ES-I3 (cell line): Measurements from ENCODE around the gene CLASP1.

ENCODE experiments used
- H3K36me3 ChIP-seq: 2 replicates; pipeline ENCODE4 v1.6.1; 2013; ENCODE audit warnings: mild to moderate bottlenecking, low read length, control low read depth, moderate library complexity; ENCODE audit not compliant: insufficient read depth
- H3K4me1 ChIP-seq: 2 replicates; pipeline ENCODE4 v1.6.1; 2013; ENCODE audit warnings: mild to moderate bottlenecking, control low read depth, low read length; ENCODE audit not compliant: insufficient read depth
- H3K9ac ChIP-seq: 2 replicates; pipeline ENCODE4 v1.6.1; 2013; ENCODE audit warnings: low read depth, mild to moderate bottlenecking, low read length, moderate library complexity
- H3K9me3 ChIP-seq: 2 replicates; pipeline ENCODE4 v1.6.1; 2013; ENCODE audit warnings: mild to moderate bottlenecking, low read length, moderate library complexity; ENCODE audit not compliant: control insufficient read depth, insufficient read depth

CLASP1 gene

DNA sequence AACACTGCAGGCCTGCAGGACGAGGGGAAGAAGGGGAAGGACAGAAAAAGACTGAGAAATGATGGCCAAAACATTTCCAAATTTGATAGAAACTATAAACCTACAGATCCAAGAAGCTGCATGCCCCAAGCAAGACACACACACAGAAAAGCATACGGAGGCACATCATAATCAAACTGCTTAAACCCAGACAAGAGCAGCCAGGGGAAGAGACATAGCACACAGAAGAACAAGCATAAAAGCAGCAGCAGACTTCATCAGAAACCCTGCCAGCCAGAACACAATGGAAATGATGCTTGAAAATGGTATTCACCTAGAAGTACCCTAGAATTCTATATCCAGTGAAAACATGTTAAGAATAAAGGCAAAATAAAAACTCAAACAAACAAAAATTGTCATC is 175.8 kb downstream of the CLASP1 start:
- Histone ChIP-seq H3K36me3 (peaks cover 8% of the 10 kb centered on the region), H3K9ac (no peak overlapping the region), H3K9me3 (no peaks in the 10 kb centered on the region), H3K4me1 (peaks cover 19% of the 10 kb centered on the region)

DNA sequence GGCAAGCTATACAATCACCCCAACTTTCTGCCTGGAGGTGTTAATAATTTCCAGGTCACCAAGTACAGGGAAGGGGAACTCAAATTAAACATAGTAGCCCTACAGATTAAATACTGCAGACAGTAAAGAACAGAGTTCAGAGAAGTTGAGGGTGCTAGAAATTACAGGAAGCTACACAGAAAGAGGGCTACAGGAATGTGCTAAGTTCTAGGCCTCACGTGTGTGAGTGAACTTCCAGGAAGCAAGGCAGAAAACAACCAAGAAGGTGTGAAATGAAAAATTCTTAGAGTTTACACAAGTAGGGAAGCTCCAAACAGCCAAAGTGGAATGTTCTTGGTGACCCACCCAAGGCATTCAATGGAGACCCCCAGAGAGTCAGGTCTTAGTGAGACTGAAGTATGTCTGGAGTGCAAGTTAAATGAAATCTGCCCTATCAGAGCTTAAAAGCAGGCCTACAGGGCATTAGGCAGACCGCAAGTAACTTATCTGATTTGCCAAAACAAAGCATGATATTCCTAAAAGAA is 176.7 kb downstream of the CLASP1 start:
- Histone ChIP-seq H3K9me3 (no peaks in the 10 kb centered on the region), H3K36me3 (peaks cover 8% of the 10 kb centered on the region), H3K9ac (no peak overlapping the region), H3K4me1 (peaks cover 19% of the 10 kb centered on the region)

- H3K4me1 ChIP-seq: peaks cover 19% of the 10 kb centered on the region
Measured at GRCh38 chr2:121471532-121472469, 177.5 kb downstream of the CLASP1 start.

DNA sequence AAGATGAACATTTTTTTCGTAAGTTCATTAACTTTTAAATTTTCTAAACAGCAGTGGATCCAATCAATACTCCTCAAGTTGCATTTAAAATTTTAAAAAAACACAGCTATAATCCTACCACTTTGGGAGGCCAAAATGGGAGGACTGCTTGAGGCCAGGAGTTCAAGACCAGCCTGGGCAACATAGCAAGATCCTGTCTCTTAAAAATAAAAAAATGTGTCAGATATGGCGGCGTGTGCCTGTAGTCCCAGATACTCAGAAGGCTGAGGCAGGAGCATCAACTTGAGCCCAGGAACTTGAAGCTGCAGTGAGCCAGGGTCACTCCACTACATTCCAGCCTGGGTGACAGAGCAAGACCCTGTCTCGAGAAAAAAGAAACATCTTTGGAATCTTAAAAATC is 178.3 kb downstream of the CLASP1 start:
- peaks cover 19% of the 10 kb centered on the region for H3K4me1 ChIP-seq
- no peak overlapping the region for H3K9ac ChIP-seq
- H3K36me3 ChIP-seq: peaks cover 8% of the 10 kb centered on the region
- no peaks in the 10 kb centered on the region for H3K9me3 ChIP-seq

More at GRCh38 chr2:121471532-121472469, 177.5 kb downstream of the CLASP1 start:
- H3K9me3 ChIP-seq: no peaks in the 10 kb centered on the region
- no peak overlapping the region for H3K9ac ChIP-seq
- peaks cover 8% of the 10 kb centered on the region for H3K36me3 ChIP-seq

DNA sequence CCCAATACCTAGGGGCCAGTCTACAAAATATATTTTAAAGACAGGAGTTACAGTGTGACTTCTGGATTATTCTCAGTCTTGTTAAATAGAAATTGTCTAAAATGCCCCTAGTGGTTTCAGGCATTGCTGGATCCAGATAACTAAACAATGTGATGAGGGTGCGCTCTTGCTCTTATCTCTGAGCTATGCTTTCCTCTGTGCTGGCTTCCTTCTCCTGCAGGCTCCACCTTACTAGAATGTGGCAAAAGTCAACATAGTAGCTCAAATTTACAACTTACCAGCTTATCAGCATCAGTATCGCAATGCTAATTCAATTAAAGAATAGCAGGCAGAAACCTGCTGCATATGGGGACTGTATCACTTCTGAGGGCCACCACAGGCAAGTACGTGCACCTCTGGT is 179.9 kb downstream of the CLASP1 start:
- H3K4me1 ChIP-seq: peaks cover 19% of the 10 kb centered on the region
- H3K9ac ChIP-seq: no peak overlapping the region
- no peaks in the 10 kb centered on the region for H3K9me3 ChIP-seq
- H3K36me3 ChIP-seq: peaks cover 8% of the 10 kb centered on the region

GRCh38 chr2:121468936-121469335 is 180.3 kb downstream of the CLASP1 start:
- Histone ChIP-seq H3K9me3 (no peaks in the 10 kb centered on the region), H3K36me3 (peaks cover 8% of the 10 kb centered on the region), H3K4me1 (peaks cover 19% of the 10 kb centered on the region), H3K9ac (no peak overlapping the region)

DNA sequence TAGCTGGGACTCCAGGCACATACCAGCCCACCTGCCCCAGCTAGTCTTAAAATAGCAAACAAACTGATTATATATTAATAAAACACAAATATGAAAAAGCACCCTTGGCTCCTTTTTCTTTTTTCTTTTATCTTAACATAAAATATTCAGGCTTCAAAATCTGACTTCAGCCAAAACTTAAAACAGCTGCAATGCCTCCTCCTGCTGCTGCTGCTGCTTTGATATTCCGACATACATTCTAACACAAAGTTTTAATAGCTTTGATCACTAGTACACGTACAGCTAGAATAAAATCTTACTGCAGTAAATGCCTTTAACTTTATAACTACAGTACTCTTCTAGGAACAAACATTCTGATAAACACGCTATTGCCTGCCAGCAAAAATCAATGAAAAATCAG is 190.0 kb downstream of the CLASP1 start:
- Histone ChIP-seq H3K9ac (no peak overlapping the region), H3K9me3 (no peaks in the 10 kb centered on the region), H3K36me3 (no peaks in the 10 kb centered on the region; the same call in 1 of the 2 replicates), H3K4me1 (no peaks in the 10 kb centered on the region)

- H3K36me3 ChIP-seq: no peaks in the 10 kb centered on the region; the same call in 1 of the 2 replicates
- H3K9me3 ChIP-seq: no peaks in the 10 kb centered on the region
- H3K9ac ChIP-seq: no peak overlapping the region
- H3K4me1 ChIP-seq: no peaks in the 10 kb centered on the region
Measured at GRCh38 chr2:121456325-121456724, 192.9 kb downstream of the CLASP1 start.

GRCh38 chr2:121455446-121455845 is 193.8 kb downstream of the CLASP1 start:
- H3K4me1 ChIP-seq: no peaks in the 10 kb centered on the region
- H3K36me3 ChIP-seq: no peaks in the 10 kb centered on the region; the same call in 1 of the 2 replicates
- no peak overlapping the region for H3K9ac ChIP-seq

DNA sequence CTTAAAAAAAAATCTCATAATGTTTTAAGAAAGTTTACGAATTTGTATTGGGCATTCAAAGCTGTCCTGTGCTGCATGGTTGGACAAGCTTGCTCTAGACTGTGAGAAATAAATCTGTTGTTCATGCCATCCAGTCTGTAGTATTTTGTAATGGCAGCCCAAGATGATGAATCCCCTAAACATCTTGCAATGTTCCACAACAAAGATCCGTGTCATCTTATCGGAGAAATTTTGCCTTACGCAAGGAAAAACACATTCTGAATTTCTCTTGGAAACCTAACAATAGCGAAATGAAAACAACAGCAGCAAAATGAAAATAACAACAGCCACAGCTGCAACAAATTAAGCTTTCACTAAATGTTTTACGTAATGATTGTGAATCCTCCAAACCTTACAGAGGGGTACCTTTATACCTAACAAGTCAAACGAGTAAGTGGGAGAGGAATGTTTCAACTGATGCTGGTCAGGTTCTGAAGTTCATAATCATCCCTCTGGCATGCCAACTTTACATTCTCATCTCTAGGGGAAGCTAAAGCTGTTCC is 194.6 kb downstream of the CLASP1 start:
- Histone ChIP-seq H3K9ac (no peak overlapping the region), H3K4me1 (no peaks in the 10 kb centered on the region), H3K9me3 (no peaks in the 10 kb centered on the region), H3K36me3 (no peaks in the 10 kb centered on the region; the same call in 1 of the 2 replicates)

More at GRCh38 chr2:121455446-121455845, 193.8 kb downstream of the CLASP1 start:
- H3K9me3 ChIP-seq: no peaks in the 10 kb centered on the region

DNA sequence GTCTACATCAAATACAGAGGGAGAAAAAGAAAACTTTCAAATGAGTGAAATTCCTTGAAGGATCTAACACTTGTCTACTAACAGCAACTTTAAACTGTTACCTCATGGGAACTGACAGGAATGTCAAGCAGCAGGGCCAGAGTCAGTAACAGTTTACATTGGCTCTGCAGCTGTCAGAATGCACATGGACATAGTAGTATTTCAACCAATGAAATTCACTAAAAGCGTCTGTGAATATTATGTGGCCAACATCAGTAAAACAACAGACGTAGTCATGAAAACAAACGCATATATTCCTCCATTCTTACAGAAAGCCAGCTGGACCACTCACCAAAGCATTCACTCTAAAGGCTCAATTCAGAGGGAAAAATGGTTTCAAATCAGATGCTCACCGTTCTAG is 197.9 kb downstream of the CLASP1 start:
- H3K9me3 ChIP-seq: no peaks in the 10 kb centered on the region
- H3K9ac ChIP-seq: no peak overlapping the region
- no peaks in the 10 kb centered on the region for H3K4me1 ChIP-seq
- peaks cover 9% of the 10 kb centered on the region; the same call in 1 of the 2 replicates for H3K36me3 ChIP-seq

DNA sequence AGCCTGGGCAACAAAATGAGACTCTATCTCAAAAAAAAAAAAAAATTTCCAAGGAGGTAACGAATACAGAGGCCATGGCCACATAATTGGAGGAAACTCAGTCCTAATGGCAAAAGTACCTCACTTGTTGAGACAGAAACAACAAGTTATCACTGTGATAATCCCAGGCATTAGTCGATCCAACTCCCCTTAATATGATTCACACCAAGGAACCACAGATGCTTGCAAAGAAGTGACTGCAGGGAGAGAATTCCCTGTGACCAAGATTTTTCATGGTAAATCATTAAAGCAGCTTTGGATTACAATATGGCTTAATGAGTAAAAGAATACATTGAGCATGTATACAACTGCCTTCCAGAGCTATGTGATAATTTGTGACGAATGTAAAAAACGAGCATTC is 199.0 kb downstream of the CLASP1 start:
- no peak overlapping the region for H3K9ac ChIP-seq
- H3K36me3 ChIP-seq: peaks cover 9% of the 10 kb centered on the region
- H3K4me1 ChIP-seq: no peaks in the 10 kb centered on the region
- H3K9me3 ChIP-seq: no peaks in the 10 kb centered on the region

GRCh38 chr2:121446647-121447241 is 202.5 kb downstream of the CLASP1 start:
- Histone ChIP-seq H3K4me1 (no peaks in the 10 kb centered on the region), H3K9ac (no peak overlapping the region), H3K9me3 (no peaks in the 10 kb centered on the region), H3K36me3 (peaks cover 9% of the 10 kb centered on the region)

DNA sequence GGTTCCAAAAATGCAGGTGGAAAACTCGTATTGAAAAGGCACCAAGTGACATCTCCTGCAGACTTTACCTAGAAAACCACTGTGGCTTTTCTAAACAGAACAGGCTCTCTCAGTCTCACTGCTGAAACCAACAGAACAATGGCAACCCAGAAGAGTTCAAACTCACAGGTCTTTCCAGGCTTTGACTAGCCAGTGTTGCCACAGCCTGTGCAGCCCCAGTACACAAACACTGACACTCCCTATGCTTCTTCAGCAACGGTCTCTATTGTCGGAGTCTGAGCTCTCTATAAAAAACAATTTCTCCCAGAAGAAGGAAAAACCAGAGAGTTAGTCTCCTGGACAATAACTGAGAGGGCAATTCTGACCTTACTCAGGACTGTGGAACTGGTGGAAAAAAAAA is 206.4 kb downstream of the CLASP1 start:
- Histone ChIP-seq H3K9ac (no peak overlapping the region), H3K9me3 (no peaks in the 10 kb centered on the region), H3K36me3 (peaks cover 6% of the 10 kb centered on the region), H3K4me1 (no peaks in the 10 kb centered on the region)
